Neural progenitor cell (in vitro differentiated cells): ENCODE results near the gene ACBD3. TPM values are rescaled to one million over a fixed set of nuclear protein-coding genes. Genes with fewer than 3 reads are reported as not detected.

Source experiments
- DNase-seq: peaks from one replicate; pipeline ENCODE4 v3.0.0-alpha.2; 2016; ENCODE audit warnings: low spot score
- H2AFZ ChIP-seq: fragments of 200-600 bp; sonication (generic); replicated peaks from 2 replicates; pipeline ENCODE4 v1.6.1; 2016; ENCODE audit warnings: antibody characterized with exemption
- H3F3A ChIP-seq: fragments of 200-600 bp; sonication (generic); 2 replicates; pipeline ENCODE4 v1.6.1; 2016; ENCODE audit warnings: antibody characterized with exemption, low read depth
- H3K27ac ChIP-seq: fragments of 200-600 bp; sonication (generic); 2 replicates; pipeline ENCODE4 v1.5.1; 2016; ENCODE audit warnings: mild to moderate bottlenecking
- H3K27me3 ChIP-seq: fragments of 200-600 bp; sonication (generic); 2 replicates; pipeline ENCODE4 v1.6.1; 2016; ENCODE audit warnings: mild to moderate bottlenecking, moderate library complexity
- H3K36me3 ChIP-seq: fragments of 200-600 bp; sonication (generic); 2 replicates; pipeline ENCODE4 v1.5.1; 2016
- H3K4me1 ChIP-seq: fragments of 200-600 bp; sonication (generic); 2 replicates; pipeline ENCODE4 v1.6.1; 2016; ENCODE audit warnings: mixed run types
- H3K4me2 ChIP-seq: fragments of 200-600 bp; sonication (generic); 2 replicates; pipeline ENCODE4 v1.6.1; 2016
- H3K4me3 ChIP-seq: fragments of 200-600 bp; sonication (generic); 2 replicates; pipeline ENCODE4 v1.5.1; 2016
- H3K79me2 ChIP-seq: fragments of 200-600 bp; sonication (generic); 2 replicates; pipeline ENCODE4 v1.6.1; 2016; ENCODE audit warnings: low read depth
- H3K9ac ChIP-seq: fragments of 200-600 bp; sonication (generic); 2 replicates; pipeline ENCODE4 v1.6.1; 2016
- H3K9me3 ChIP-seq: fragments of 200-600 bp; sonication (generic); 2 replicates; pipeline ENCODE4 v1.5.1; 2016; ENCODE audit warnings: low read depth
- H4K20me1 ChIP-seq: fragments of 200-600 bp; sonication (generic); 2 replicates; pipeline ENCODE4 v1.6.1; 2016; ENCODE audit warnings: low read depth
- H3K27ac Mint-ChIP-seq: 3 replicates; pipeline ENCODE4 v1.8.0; 2021; ENCODE audit warnings: mixed read lengths
- H3K27me3 Mint-ChIP-seq: 2 replicates; pipeline ENCODE4 v1.8.0; 2022; ENCODE audit warnings: low read depth, mild to moderate bottlenecking, inconsistent platforms, moderate library complexity, mixed read lengths; ENCODE audit not compliant: insufficient read depth
- H3K36me3 Mint-ChIP-seq: 3 replicates; pipeline ENCODE4 v1.8.0; 2021; ENCODE audit warnings: mixed read lengths
- H3K4me1 Mint-ChIP-seq: 3 replicates; pipeline ENCODE4 v1.8.0; 2021; ENCODE audit warnings: mixed read lengths
- H3K4me3 Mint-ChIP-seq: 3 replicates; pipeline ENCODE4 v1.8.0; 2021; ENCODE audit warnings: mild to moderate bottlenecking, moderate library complexity, mixed read lengths
- H3K9me3 Mint-ChIP-seq: 3 replicates; pipeline ENCODE4 v1.8.0; 2020; ENCODE audit warnings: mixed read lengths
- CTCF ChIP-seq: fragments of 200-600 bp; sonication (generic); IDR thresholded peaks from 2 replicates; pipeline ENCODE4 v1.5.1; 2017; ENCODE audit warnings: antibody characterized with exemption, mild to moderate bottlenecking
- EZH2 ChIP-seq: fragments of 200-600 bp; sonication (generic); IDR thresholded peaks from 2 replicates; pipeline ENCODE4 v1.6.1; 2017; ENCODE audit warnings: antibody characterized with exemption, mild to moderate bottlenecking, moderate library complexity
- EZH2phosphoT487 ChIP-seq: fragments of 200-600 bp; sonication (generic); IDR thresholded peaks from 2 replicates; pipeline ENCODE4 v1.6.1; 2017; ENCODE audit warnings: antibody characterized with exemption
- total RNA-seq: library from RNA; depleted of rRNA; stranded (reverse); fragments of >200 nt; gene quantifications from 2 replicates; pipeline ENCODE4 v1.2.3, GENCODE V29; 2015; ENCODE audit warnings: low replicate concordance

The ACBD3 gene
- total RNA-seq, 1 donor from 2014 or later: 32.3 TPM

GRCh38 chr1:226133504-226134123, 52.9 kb downstream of the ACBD3 start:
- Histone ChIP-seq H3K27me3 (no peaks in the 10 kb centered on the region), H3K79me2 (no peaks in the 10 kb centered on the region), H3K4me1 (peaks cover 13% of the 10 kb centered on the region), H4K20me1 (no peaks in the 10 kb centered on the region), H3K36me3 (no peaks in the 10 kb centered on the region), H2AFZ (no peak overlapping the region), H3K4me2 (no peak overlapping the region), H3K4me3 (no peak overlapping the region), H3K27ac (no peak overlapping the region), H3K9ac (no peak overlapping the region), H3K9me3 (no peaks in the 10 kb centered on the region), H3F3A (peaks cover 5% of the 10 kb centered on the region)
- DNase-seq: no peak
- Mint-ChIP-seq H3K4me3 (peak overlapping the region; percentile 59), H3K9me3 (no peaks in the 10 kb centered on the region), H3K36me3 (no peaks in the 10 kb centered on the region), H3K27ac (peak overlapping the region; percentile 97), H3K27me3 (peaks cover 7% of the 10 kb centered on the region), H3K4me1 (peaks cover 30% of the 10 kb centered on the region)
- TF ChIP-seq EZH2phosphoT487 (no peak), CTCF (no peak), EZH2 (no peak)

GRCh38 chr1:226132728-226133503, 53.6 kb downstream of the ACBD3 start:
- Mint-ChIP-seq H3K27me3 (peaks cover 7% of the 10 kb centered on the region), H3K4me1 (peaks cover 36% of the 10 kb centered on the region), H3K36me3 (no peaks in the 10 kb centered on the region), H3K27ac (peak overlapping the region; percentile 97), H3K4me3 (peak overlapping the region; percentile 59), H3K9me3 (no peaks in the 10 kb centered on the region)
- Histone ChIP-seq H3K27ac (no peak overlapping the region), H3K9ac (no peak overlapping the region), H3K36me3 (no peaks in the 10 kb centered on the region), H3K4me2 (no peak overlapping the region), H3K27me3 (no peaks in the 10 kb centered on the region), H2AFZ (no peak overlapping the region), H3K4me1 (peaks cover 15% of the 10 kb centered on the region), H3F3A (peaks cover 9% of the 10 kb centered on the region), H4K20me1 (no peaks in the 10 kb centered on the region), H3K9me3 (no peaks in the 10 kb centered on the region), H3K4me3 (no peak overlapping the region), H3K79me2 (no peaks in the 10 kb centered on the region)
- TF ChIP-seq CTCF: no peak
- no peak for DNase-seq

- no peaks in the 10 kb centered on the region for H3K79me2 ChIP-seq
- H3K9me3 Mint-ChIP-seq: no peaks in the 10 kb centered on the region
- peaks cover 15% of the 10 kb centered on the region for H3F3A ChIP-seq
- peaks cover 9% of the 10 kb centered on the region for H3K27me3 Mint-ChIP-seq
- no peak overlapping the region for H3K4me2 ChIP-seq
- no peak overlapping the region for H3K4me3 Mint-ChIP-seq
- no peaks in the 10 kb centered on the region for H3K9me3 ChIP-seq
- no peak for TF ChIP-seq EZH2
- TF ChIP-seq EZH2phosphoT487: no peak
- no peak for TF ChIP-seq CTCF
- H3K4me1 ChIP-seq: peaks cover 20% of the 10 kb centered on the region
- H3K4me1 Mint-ChIP-seq: peaks cover 44% of the 10 kb centered on the region
- no peak overlapping the region for H3K9ac ChIP-seq
- H3K36me3 Mint-ChIP-seq: no peaks in the 10 kb centered on the region
- no peak overlapping the region for H3K27ac ChIP-seq
- no peak overlapping the region for H2AFZ ChIP-seq
- H3K4me3 ChIP-seq: no peak overlapping the region
- DNase-seq: no peak
- no peaks in the 10 kb centered on the region for H3K27me3 ChIP-seq
- H3K36me3 ChIP-seq: no peaks in the 10 kb centered on the region
- no peak overlapping the region for H3K27ac Mint-ChIP-seq
- H4K20me1 ChIP-seq: no peaks in the 10 kb centered on the region
Observed at GRCh38 chr1:226131639-226132038, 54.9 kb downstream of the ACBD3 start.
